Measurements from ENCODE around the gene MCCC2. TPM values are rescaled to one million over a fixed set of nuclear protein-coding genes. Genes with fewer than 3 reads are reported as not detected.
"Not testable (repeated sequence)": the region's sequence is repeated elsewhere in the genome, so short reads cannot be mapped to it uniquely, and the experiment has no call there.

MCCC2 gene
- total RNA-seq, 1 donor from 2014 or later, result 13.8 TPM

DNA sequence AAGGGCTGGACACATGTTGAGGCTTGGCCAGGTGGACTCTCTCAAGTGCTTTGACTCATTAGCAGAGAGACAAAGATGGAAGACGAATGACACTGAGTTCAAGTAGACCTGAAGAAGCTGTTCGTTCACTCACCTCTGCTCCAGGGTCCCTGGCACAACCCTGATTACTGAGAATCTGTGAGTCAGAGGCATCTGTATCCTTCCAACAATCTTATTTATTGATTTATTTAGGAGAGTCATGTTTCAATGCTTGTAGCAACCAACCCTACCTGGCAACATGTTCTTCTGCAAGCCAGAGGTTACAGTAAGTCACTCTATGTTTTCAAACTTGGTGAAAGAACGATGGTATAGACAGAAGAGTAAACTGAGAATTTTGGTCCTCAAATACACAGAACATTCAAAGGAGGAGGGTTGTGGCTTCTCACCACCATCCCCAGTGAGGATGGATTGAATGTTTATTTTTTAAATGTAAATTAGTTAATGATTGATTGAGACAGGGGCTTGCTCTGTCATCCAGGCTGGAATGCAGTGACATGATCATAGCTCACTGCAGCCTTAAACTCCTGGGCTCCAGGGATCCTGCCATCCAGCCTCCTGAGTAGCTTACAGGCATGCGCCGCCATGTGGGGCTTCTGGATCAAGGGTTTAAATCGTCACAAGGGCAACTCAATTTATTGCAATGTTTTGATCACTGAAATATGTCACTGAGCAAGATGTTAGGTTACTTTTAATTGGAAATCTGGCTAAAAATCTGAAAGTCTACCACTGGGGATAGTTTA, 76.2 kb downstream of the MCCC2 start:
- no peaks in the 10 kb centered on the region for H3K4me1 ChIP-seq
- TF ChIP-seq, protein P1, sequence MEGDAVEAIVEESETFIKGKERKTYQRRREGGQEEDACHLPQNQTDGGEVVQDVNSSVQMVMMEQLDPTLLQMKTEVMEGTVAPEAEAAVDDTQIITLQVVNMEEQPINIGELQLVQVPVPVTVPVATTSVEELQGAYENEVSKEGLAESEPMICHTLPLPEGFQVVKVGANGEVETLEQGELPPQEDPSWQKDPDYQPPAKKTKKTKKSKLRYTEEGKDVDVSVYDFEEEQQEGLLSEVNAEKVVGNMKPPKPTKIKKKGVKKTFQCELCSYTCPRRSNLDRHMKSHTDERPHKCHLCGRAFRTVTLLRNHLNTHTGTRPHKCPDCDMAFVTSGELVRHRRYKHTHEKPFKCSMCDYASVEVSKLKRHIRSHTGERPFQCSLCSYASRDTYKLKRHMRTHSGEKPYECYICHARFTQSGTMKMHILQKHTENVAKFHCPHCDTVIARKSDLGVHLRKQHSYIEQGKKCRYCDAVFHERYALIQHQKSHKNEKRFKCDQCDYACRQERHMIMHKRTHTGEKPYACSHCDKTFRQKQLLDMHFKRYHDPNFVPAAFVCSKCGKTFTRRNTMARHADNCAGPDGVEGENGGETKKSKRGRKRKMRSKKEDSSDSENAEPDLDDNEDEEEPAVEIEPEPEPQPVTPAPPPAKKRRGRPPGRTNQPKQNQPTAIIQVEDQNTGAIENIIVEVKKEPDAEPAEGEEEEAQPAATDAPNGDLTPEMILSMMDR (IDR thresholded peaks at IDR 0.05), result no peak
- intact Hi-C loops (cut with DNase I), result no loop called here

DNA sequence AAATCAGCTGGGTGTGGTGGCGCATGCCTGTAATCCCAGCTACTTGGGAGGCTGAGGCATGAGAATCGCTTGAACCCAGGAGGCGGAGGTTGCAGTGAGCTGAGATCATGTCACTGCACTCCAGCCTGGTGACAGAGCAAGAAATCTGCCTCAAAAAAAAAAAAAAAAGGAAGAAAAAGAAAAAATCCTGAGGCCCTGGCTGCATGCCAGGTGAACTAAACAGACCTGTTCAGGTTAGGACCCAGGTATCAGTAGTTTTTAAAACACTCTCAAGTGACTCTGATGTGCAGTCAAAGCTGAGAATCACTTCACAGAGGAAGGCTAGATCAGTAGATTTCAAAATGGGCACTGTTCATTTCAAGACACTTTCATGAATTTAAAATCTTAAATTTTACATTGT, 77.5 kb downstream of the MCCC2 start:
- intact Hi-C loops (cut with DNase I); H3K27ac ChIP-seq; H3K36me3 ChIP-seq; H3K4me1 ChIP-seq; H3K27me3 ChIP-seq; DNase-seq (ENCODE audit: low spot score in 2 of 2); H3K4me3 ChIP-seq; H3K9me3 ChIP-seq: not testable (repeated sequence)

More for the DNA sequence above, 76.2 kb downstream of the MCCC2 start:
- Histone ChIP-seq H3K9me3 (no peaks in the 10 kb centered on the region), H3K27me3 (no peaks in the 10 kb centered on the region), H3K27ac (no peak overlapping the region), H3K36me3 (no peaks in the 10 kb centered on the region), H3K4me3 (no peak overlapping the region)
- no peak for DNase-seq (ENCODE audit: low spot score in 2 of 2)

DNA sequence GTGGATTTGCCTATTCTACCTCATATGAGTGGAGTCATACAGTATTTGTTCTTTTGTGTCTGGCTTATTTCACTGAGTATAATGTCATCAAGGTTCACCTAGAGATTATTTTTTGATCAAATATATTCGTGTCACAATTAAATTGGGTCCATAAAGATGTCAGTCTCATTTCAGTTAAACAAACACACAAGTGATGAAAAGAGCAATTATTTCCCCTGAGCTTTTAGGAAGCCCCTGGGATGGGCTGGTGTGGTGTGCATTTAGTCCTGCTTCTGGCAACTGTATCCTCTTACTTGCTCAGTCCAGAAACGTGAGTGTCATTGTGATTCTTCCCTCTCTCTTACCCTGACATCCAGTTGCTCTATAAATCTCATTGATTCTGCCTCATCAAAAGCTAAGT, 79.2 kb downstream of the MCCC2 start:
- no peaks in the 10 kb centered on the region for H3K36me3 ChIP-seq
- no peaks in the 10 kb centered on the region for H3K27me3 ChIP-seq
- intact Hi-C loops (cut with DNase I), result no loop called here
- H3K9me3 ChIP-seq, result no peaks in the 10 kb centered on the region
- no peaks in the 10 kb centered on the region for H3K4me1 ChIP-seq
- no peak for DNase-seq (ENCODE audit: low spot score in 2 of 2)
- TF ChIP-seq, protein P1 (IDR thresholded peaks at IDR 0.05), result no peak
- H3K27ac ChIP-seq, result no peak overlapping the region
- H3K4me3 ChIP-seq, result no peak overlapping the region

DNA sequence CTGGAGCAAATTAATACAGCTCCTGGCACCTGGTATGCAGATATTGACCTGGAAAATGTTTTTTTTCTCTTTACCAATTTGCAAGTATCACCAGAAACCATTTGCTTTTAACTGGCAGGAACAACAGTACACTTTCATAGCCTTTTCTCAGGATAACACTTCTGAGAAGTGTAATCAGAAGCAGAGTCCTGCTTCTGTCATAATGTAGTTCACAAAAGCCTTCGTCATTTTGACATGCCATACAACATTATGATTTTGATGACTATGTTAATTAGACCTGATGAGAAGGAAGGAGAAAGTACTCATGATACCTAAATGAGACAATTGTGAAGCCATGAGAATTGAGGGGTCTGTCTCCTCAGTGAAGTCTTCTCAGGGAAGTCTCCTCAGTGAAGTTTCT, 90.8 kb downstream of the MCCC2 start:
- Histone ChIP-seq H3K27me3 (no peaks in the 10 kb centered on the region), H3K4me1 (no peaks in the 10 kb centered on the region)

DNA sequence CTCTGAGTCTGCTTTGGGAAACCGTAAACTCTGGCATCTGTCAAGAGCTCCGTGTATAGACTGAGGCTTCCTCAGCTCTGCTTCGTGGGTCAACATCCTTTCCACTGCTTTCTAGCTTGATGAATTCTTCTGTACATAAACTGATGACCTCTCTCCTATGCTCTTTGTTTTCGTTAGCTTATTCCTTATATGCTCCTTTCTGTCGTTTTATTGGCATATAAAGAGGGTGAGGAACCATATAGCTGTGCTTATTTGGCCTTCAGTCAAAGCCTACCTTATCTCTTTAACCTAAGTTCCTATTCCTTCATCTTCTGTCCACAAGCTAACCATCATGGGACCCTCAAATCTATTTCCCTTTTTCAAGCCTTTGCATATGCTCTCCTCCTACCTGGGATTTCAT, 92.6 kb downstream of the MCCC2 start:
- DNase-seq (ENCODE audit: low spot score in 2 of 2), result no peak
- Histone ChIP-seq H3K9me3 (no peaks in the 10 kb centered on the region), H3K4me1 (no peaks in the 10 kb centered on the region), H3K36me3 (no peaks in the 10 kb centered on the region), H3K27ac (no peak overlapping the region), H3K4me3 (no peak overlapping the region), H3K27me3 (no peaks in the 10 kb centered on the region)
- intact Hi-C loops (cut with DNase I), result no loop called here
- TF ChIP-seq, protein P1 (IDR thresholded peaks at IDR 0.05), result no peak

More for the DNA sequence above, 90.8 kb downstream of the MCCC2 start:
- no peak overlapping the region for H3K4me3 ChIP-seq
- no peak overlapping the region for H3K27ac ChIP-seq
- TF ChIP-seq, protein P1 (IDR thresholded peaks at IDR 0.05), result no peak
- no peak for DNase-seq (ENCODE audit: low spot score in 2 of 2)
- no peaks in the 10 kb centered on the region for H3K9me3 ChIP-seq
- intact Hi-C loops (cut with DNase I), result no loop called here
- no peaks in the 10 kb centered on the region for H3K36me3 ChIP-seq

DNA sequence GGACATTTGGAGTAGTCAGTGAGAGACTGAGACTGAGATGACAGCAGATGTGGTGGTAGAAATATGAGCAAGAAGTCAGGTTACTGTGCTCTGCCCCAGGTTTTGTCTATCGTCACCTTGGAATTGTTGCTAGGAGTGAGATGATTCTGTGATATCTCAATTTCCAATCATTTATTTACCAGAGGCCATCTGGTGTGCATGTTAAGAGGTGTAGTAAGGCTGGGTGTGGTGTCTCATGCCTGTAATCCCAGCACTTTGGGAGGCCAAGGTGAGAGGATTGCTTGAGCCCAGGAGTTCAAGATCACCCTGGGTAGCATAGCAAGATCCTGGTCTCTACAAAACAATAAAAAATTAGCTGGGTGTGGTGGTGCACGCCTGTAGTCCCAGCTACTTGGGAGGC, 93.4 kb downstream of the MCCC2 start:
- Histone ChIP-seq H3K4me1 (no peaks in the 10 kb centered on the region), H3K36me3 (no peaks in the 10 kb centered on the region), H3K9me3 (no peaks in the 10 kb centered on the region), H3K27me3 (no peaks in the 10 kb centered on the region), H3K4me3 (no peak overlapping the region), H3K27ac (no peak overlapping the region)
- intact Hi-C loops (cut with DNase I), result no loop called here
- TF ChIP-seq, protein P1 (IDR thresholded peaks at IDR 0.05), result no peak
- DNase-seq (ENCODE audit: low spot score in 2 of 2), result no peak

All from ascending aorta (tissue), 2 donors.